Heart left ventricle (tissue), 13 donors: ENCODE data around the gene OXA1L.

Experiments
- CTCF ChIP-seq, 12 donors: fragments of 200-600 bp; sonication (generic) in 4 of 12; IDR thresholded peaks; one replicate each; pipeline versions ENCODE4 v1.5.0 to v1.8.0; 2018 to 2022; ENCODE audit warnings: antibody characterized with exemption in 12 of 12, mild to moderate bottlenecking in 5 of 12
- POLR2A ChIP-seq, 2 donors: fragments of 450-650 bp; IDR thresholded peaks; one replicate each; pipeline ENCODE4 v1.6.1; 2017; ENCODE audit warnings: antibody characterized with exemption in 2 of 2, mild to moderate bottlenecking in 2 of 2, moderate library complexity in 2 of 2
- donor health status: ischemic (EF 13 %, LVEDD 7.1; RV severe dilation, severe dysfunction).
- donor health status: DM: no; HTN: yes; CAD: no.
- donor health status: DM: no; HTN: no; CAD: no.
- donor health status: ischemic (EF 25% LVEDD 6.9; RV normal size, moderate dysfunction).
- donor health status: ischemic (EF 25% LVEDD 5.7; RV mildly dilated, moderate dysfunction).
- donor health status: ischemic (EF 35%, LVEDD 5.7; RV mildly dilated, moderate dysfunction).
- donor health status: nonischemic (EF 11% LVEDD 7.7; RV severe dilation, severe dysfunction).
- donor health status: DM: yes; HTN: yes; CAD: no.
- donor health status: PGD.
- donor health status: ischemic (EF 29% LVEDD 5.4; RV normal size, mild dysfunction).
- donor health status: nonischemic (EF 23%, LVEDD 6.1; RV moderate dilation, normal function).

GRCh38 chr14:22778084-22778483 is 11.6 kb downstream of the OXA1L start:
- TF ChIP-seq CTCF (IDR thresholded peaks at IDR 0.05) (no peak), POLR2A (IDR thresholded peaks at IDR 0.05) (no peak)
